Caco-2 (cell line): ENCODE data around the gene TLE1. TPM values are rescaled to one million over a fixed set of nuclear protein-coding genes. Genes with fewer than 3 reads are reported as not detected.

Experiments used
- BruUV-seq: library from RNA; stranded (reverse); fragments of 400-500 nt; replicated peaks from 2 replicates; lab custom pipeline; 2021; lab: Mats Ljungman, UMichigan
- CTCF ChIA-PET: fragments of 300-600 bp; sonication (Branson Sonifier 250); formaldehyde crosslinking; loops from one replicate; lab custom pipeline; 2022; ENCODE audit warnings: antibody characterized with exemption; lab: Charles Lee
- POLR2A ChIA-PET: fragments of 300-600 bp; sonication (Branson Sonifier 250); formaldehyde crosslinking; loops from one replicate; lab custom pipeline; 2022; ENCODE audit warnings: antibody characterized with exemption; lab: Charles Lee
- DNase-seq, 2 experiments: peaks; one replicate each; pipeline versions ENCODE4 v3.0.0 to v3.0.0-alpha.2; 2020 to 2022
- H3K27me3 ChIP-seq: replicated peaks from 2 replicates; pipeline ENCODE4 v1.6.0; 2011; ENCODE audit warnings: low read length; ENCODE audit not compliant: control insufficient read depth, insufficient read depth
- H3K36me3 ChIP-seq: 2 replicates; pipeline ENCODE4 v1.5.1; 2011; ENCODE audit warnings: low read length; ENCODE audit not compliant: control insufficient read depth, insufficient read depth
- H3K4me1 ChIP-seq: fragments of 250-450 bp; sonication (Bioruptor Pico); 2 replicates; pipeline ENCODE4 v1.5.1; 2020; ENCODE audit warnings: mild to moderate bottlenecking
- H3K4me3 ChIP-seq: 2 replicates; pipeline ENCODE4 v1.5.1; 2011; ENCODE audit warnings: low read depth, mild to moderate bottlenecking, control low read depth, low read length
- H3K9me3 ChIP-seq: fragments of 250-450 bp; sonication (Bioruptor Pico); 2 replicates; pipeline ENCODE4 v1.5.1; 2020; ENCODE audit warnings: mild to moderate bottlenecking, moderate library complexity
- H3K27ac Mint-ChIP-seq: one replicate; pipeline ENCODE4 v1.8.0; 2022; ENCODE audit warnings: mixed read lengths; ENCODE audit not compliant: unreplicated experiment
- H3K27me3 Mint-ChIP-seq: one replicate; pipeline ENCODE4 v1.8.0; 2022; ENCODE audit warnings: mixed read lengths; ENCODE audit not compliant: insufficient read depth, unreplicated experiment
- H3K36me3 Mint-ChIP-seq: one replicate; pipeline ENCODE4 v1.8.0; 2022; ENCODE audit warnings: mild to moderate bottlenecking, mixed read lengths; ENCODE audit not compliant: insufficient read depth, unreplicated experiment
- H3K4me1 Mint-ChIP-seq: one replicate; pipeline ENCODE4 v1.8.0; 2022; ENCODE audit warnings: low read depth, mixed read lengths; ENCODE audit not compliant: unreplicated experiment
- H3K4me3 Mint-ChIP-seq: one replicate; pipeline ENCODE4 v1.8.0; 2022; ENCODE audit warnings: mild to moderate bottlenecking, moderate library complexity, mixed read lengths; ENCODE audit not compliant: unreplicated experiment
- H3K9me3 Mint-ChIP-seq: one replicate; pipeline ENCODE4 v1.8.0; 2022; ENCODE audit warnings: mixed read lengths; ENCODE audit not compliant: unreplicated experiment
- CTCF ChIP-seq, 2 experiments: fragments of 200-600 bp in 1 of 2; IDR thresholded peaks; 1 replicate in 1 of 2; 2 replicates in 1 of 2; pipeline versions ENCODE4 v1.5.1 to v1.8.0; 2011 to 2022; ENCODE audit warnings: antibody characterized with exemption in 1 of 2, control low read depth in 1 of 2, inconsistent platforms in 1 of 2, low read depth in 1 of 2, low read length in 1 of 2, mild to moderate bottlenecking in 1 of 2, moderate library complexity in 1 of 2; ENCODE audit not compliant: insufficient read depth in 1 of 2, severe bottlenecking in 1 of 2, unreplicated experiment in 1 of 2
- intact Hi-C: fragments of 100-400 bp; cut with micrococcal nuclease; formaldehyde crosslinking; loops from one replicate; pipeline ENCODE4 v1.10.0; 2022; ENCODE audit not compliant: unreplicated experiment
- total RNA-seq: library from RNA; stranded (reverse); gene quantifications from 2 replicates; pipeline ENCODE4 v1.2.3, GENCODE V29; 2022

TLE1 gene
- total RNA-seq, 1 experiment from 2014 or later: 18.3 TPM

GRCh38 chr9:81687521-81688261 is 1.7 kb downstream of the TLE1 start:
- H3K36me3 ChIP-seq: no peaks in the 10 kb centered on the region; the same call in 1 of the 2 replicates
- intact Hi-C loops: loop anchor here (1.0 to 10.0 kb wide), 7 partner anchors 31 to 917 kb away; no protein-coding TSS in a partner anchor
- H3K27me3 ChIP-seq: no peaks in the 10 kb centered on the region
- H3K27ac Mint-ChIP-seq: peak overlapping the region; percentile 72
- POLR2A ChIA-PET: interaction anchor here (1.2 kb wide), 1 partner anchor 135 kb away, joined by 3 read pairs; no protein-coding TSS in a partner anchor
- CTCF ChIA-PET: no interaction called here
- no peak for TF ChIP-seq CTCF (IDR thresholded peaks at IDR 0.05; ENCODE audit: insufficient read depth in 1 of 2, low read depth in 1 of 2, low read length in 1 of 2, severe bottlenecking in 1 of 2, unreplicated experiment in 1 of 2)
- peak in 1 of 2 experiments; percentile 7 for DNase-seq
- BruUV-seq: no TSS peak
- peaks cover 17% of the 10 kb centered on the region for H3K36me3 Mint-ChIP-seq
- H3K9me3 ChIP-seq: no peaks in the 10 kb centered on the region
- H3K9me3 Mint-ChIP-seq: no peaks in the 10 kb centered on the region
- H3K4me3 Mint-ChIP-seq: no peak overlapping the region
- H3K4me1 Mint-ChIP-seq: no peaks in the 10 kb centered on the region
- H3K4me3 ChIP-seq: peak overlapping the region; percentile 73
- H3K27me3 Mint-ChIP-seq: no peaks in the 10 kb centered on the region
- H3K4me1 ChIP-seq: peaks cover 26% of the 10 kb centered on the region

- intact Hi-C loops: loop anchor here (1.0 to 10.0 kb wide), 7 partner anchors 31 to 918 kb away; no protein-coding TSS in a partner anchor
- H3K27me3 Mint-ChIP-seq: no peaks in the 10 kb centered on the region
- peak; percentile 79 to 84 for DNase-seq
- peaks cover 18% of the 10 kb centered on the region for H3K36me3 Mint-ChIP-seq
- Histone ChIP-seq H3K9me3 (no peaks in the 10 kb centered on the region), H3K4me3 (peak overlapping the region; percentile 73), H3K27me3 (no peaks in the 10 kb centered on the region), H3K4me1 (peaks cover 26% of the 10 kb centered on the region), H3K36me3 (no peaks in the 10 kb centered on the region; the same call in 1 of the 2 replicates)
- TF ChIP-seq CTCF (IDR thresholded peaks at IDR 0.05; ENCODE audit: insufficient read depth in 1 of 2, low read depth in 1 of 2, low read length in 1 of 2, severe bottlenecking in 1 of 2, unreplicated experiment in 1 of 2): peak; percentile 2 to 45
- CTCF ChIA-PET: no interaction called here
- no TSS peak for BruUV-seq
- POLR2A ChIA-PET: interaction anchor here (1.2 kb wide), 1 partner anchor 134 kb away, joined by 3 read pairs; no protein-coding TSS in a partner anchor
- H3K4me1 Mint-ChIP-seq: no peaks in the 10 kb centered on the region
- no peaks in the 10 kb centered on the region for H3K9me3 Mint-ChIP-seq
- peak overlapping the region; percentile 72 for H3K27ac Mint-ChIP-seq
- H3K4me3 Mint-ChIP-seq: no peak overlapping the region
Measured at GRCh38 chr9:81686614-81687520, 2.5 kb downstream of the TLE1 start.
